GM20431 (cell line): ENCODE measurements around the gene PALD1.

Experiments used
- in situ Hi-C: fragments of 300-500 bp; cut with MseI, MboI; formaldehyde crosslinking; loops from one replicate; pipeline ENCODE4 v1.15.0; 2020; ENCODE audit warnings: low sequenced_read_pairs; ENCODE audit not compliant: unreplicated experiment

The PALD1 gene

GRCh38 chr10:70478191-70479164 is at the start of gene PALD1:
Gene PALD1, plus strand, starts transcription at chr10:70478767. Its CDS starts 47,185 bp downstream, at chr10:70525952.
- in situ Hi-C loops, result no loop called here

GRCh38 chr10:70430493-70431445 is 47.8 kb upstream of the PALD1 start:
- in situ Hi-C loops, result no loop called here

GRCh38 chr10:70432101-70432500 is 46.5 kb upstream of the PALD1 start:
- in situ Hi-C loops, result no loop called here

- in situ Hi-C loops, result no loop called here
Measured at GRCh38 chr10:70432561-70433263, 45.9 kb upstream of the PALD1 start.

- in situ Hi-C loops, result no loop called here
Measured at GRCh38 chr10:70433581-70434280, 44.8 kb upstream of the PALD1 start.

GRCh38 chr10:70435241-70436085 is 43.1 kb upstream of the PALD1 start:
- in situ Hi-C loops, result no loop called here

GRCh38 chr10:70437721-70438120 is 40.8 kb upstream of the PALD1 start:
- in situ Hi-C loops, result no loop called here

- in situ Hi-C loops, result no loop called here
Measured at GRCh38 chr10:70440296-70441160, 38.0 kb upstream of the PALD1 start.

- in situ Hi-C loops, result no loop called here
Measured at GRCh38 chr10:70441161-70441894, 37.2 kb upstream of the PALD1 start, which contains the start of gene NODAL. Gene NODAL, minus strand, starts transcription at chr10:70441681. Its CDS starts 14 bp downstream, at chr10:70441667.

- in situ Hi-C loops, result no loop called here
Measured at GRCh38 chr10:70441895-70442309, 36.7 kb upstream of the PALD1 start.

- in situ Hi-C loops, result no loop called here
Measured at GRCh38 chr10:70442332-70442988, 36.1 kb upstream of the PALD1 start.

- in situ Hi-C loops, result no loop called here
Measured at GRCh38 chr10:70444744-70445143, 33.8 kb upstream of the PALD1 start.

- in situ Hi-C loops, result no loop called here
Measured at GRCh38 chr10:70445718-70446657, 32.6 kb upstream of the PALD1 start.

- in situ Hi-C loops, result no loop called here
Measured at GRCh38 chr10:70448236-70448635, 30.3 kb upstream of the PALD1 start.

GRCh38 chr10:70455213-70455630 is 23.3 kb upstream of the PALD1 start:
- in situ Hi-C loops, result no loop called here
